H9 (cell line): ENCODE data around the gene C16orf89. TPM values are rescaled to one million over a fixed set of nuclear protein-coding genes. Genes with fewer than 3 reads are reported as not detected.

Experiments used
- DNase-seq: peaks from one replicate; pipeline ENCODE4 v3.0.0-alpha.2; 2017
- H2AFZ ChIP-seq: one replicate; pipeline ENCODE4 v1.6.1; 2013; ENCODE audit warnings: mild to moderate bottlenecking, low read length, control low read depth, moderate library complexity
- H2AK5ac ChIP-seq: 2 replicates; pipeline ENCODE4 v1.6.1; 2013; ENCODE audit warnings: low read length, control low read depth, mixed read lengths; ENCODE audit not compliant: insufficient read length
- H2BK120ac ChIP-seq: one replicate; pipeline ENCODE4 v1.6.1; 2013; ENCODE audit warnings: low read depth, mild to moderate bottlenecking, low read length, control low read depth, inconsistent platforms; ENCODE audit not compliant: poor library complexity, severe bottlenecking
- H2BK12ac ChIP-seq: 2 replicates; pipeline ENCODE4 v1.6.1; 2013; ENCODE audit warnings: low read length, control low read depth, mixed read lengths, low read depth; ENCODE audit not compliant: insufficient read length
- H2BK15ac ChIP-seq: 2 replicates; pipeline ENCODE4 v1.6.1; 2013; ENCODE audit warnings: low read depth, low read length, control low read depth
- H2BK20ac ChIP-seq: one replicate; pipeline ENCODE4 v1.6.1; 2013; ENCODE audit warnings: low read depth, mild to moderate bottlenecking, low read length, control low read depth, inconsistent platforms; ENCODE audit not compliant: poor library complexity, severe bottlenecking
- H2BK5ac ChIP-seq: 2 replicates; pipeline ENCODE4 v1.6.1; 2013; ENCODE audit warnings: low read length, control low read depth, mixed read lengths; ENCODE audit not compliant: insufficient read length
- H3K14ac ChIP-seq: 2 replicates; pipeline ENCODE4 v1.6.1; 2013; ENCODE audit warnings: low read length, control low read depth; ENCODE audit not compliant: insufficient read depth
- H3K18ac ChIP-seq: 2 replicates; pipeline ENCODE4 v1.6.1; 2013; ENCODE audit warnings: low read depth, mild to moderate bottlenecking, mixed read lengths, low read length, control low read depth; ENCODE audit not compliant: insufficient read length
- H3K23ac ChIP-seq: 2 replicates; pipeline ENCODE4 v1.6.1; 2013; ENCODE audit warnings: low read length, control low read depth, mixed read lengths, low read depth; ENCODE audit not compliant: insufficient read length
- H3K23me2 ChIP-seq: 2 replicates; pipeline ENCODE4 v1.6.1; 2013; ENCODE audit warnings: low read depth, mild to moderate bottlenecking, mixed read lengths, low read length, control low read depth; ENCODE audit not compliant: insufficient read length, poor library complexity, severe bottlenecking
- H3K27ac ChIP-seq: 2 replicates; pipeline ENCODE4 v1.5.1; 2013; ENCODE audit warnings: low read length, control low read depth, mixed read lengths, low read depth; ENCODE audit not compliant: insufficient read length
- H3K27me3 ChIP-seq: 2 replicates; pipeline ENCODE4 v1.6.1; 2013; ENCODE audit warnings: low read length, control low read depth, inconsistent platforms; ENCODE audit not compliant: insufficient read depth
- H3K4ac ChIP-seq: 2 replicates; pipeline ENCODE4 v1.6.1; 2013; ENCODE audit warnings: low read depth, mild to moderate bottlenecking, control low read depth, inconsistent platforms, low read length, moderate library complexity
- H3K4me1 ChIP-seq: 2 replicates; pipeline ENCODE4 v1.6.1; 2013; ENCODE audit warnings: low read length, control low read depth, inconsistent platforms; ENCODE audit not compliant: insufficient read depth
- H3K4me2 ChIP-seq: 2 replicates; pipeline ENCODE4 v1.6.1; 2013; ENCODE audit warnings: low read length, control low read depth, mixed read lengths; ENCODE audit not compliant: insufficient read length, insufficient read depth
- H3K56ac ChIP-seq: 2 replicates; pipeline ENCODE4 v1.6.1; 2013; ENCODE audit warnings: low read depth, mild to moderate bottlenecking, mixed read lengths, low read length, control low read depth; ENCODE audit not compliant: insufficient read length
- H3K79me1 ChIP-seq: 2 replicates; pipeline ENCODE4 v1.6.1; 2013; ENCODE audit warnings: low read depth, mild to moderate bottlenecking, moderate library complexity, low read length, control low read depth, inconsistent platforms; ENCODE audit not compliant: insufficient read depth, poor library complexity, severe bottlenecking
- H3K79me2 ChIP-seq: 2 replicates; pipeline ENCODE4 v1.6.1; 2013; ENCODE audit warnings: low read length, control low read depth, inconsistent platforms; ENCODE audit not compliant: insufficient read depth
- H3K9ac ChIP-seq: 2 replicates; pipeline ENCODE4 v1.6.1; 2013; ENCODE audit warnings: low read length, control low read depth, mixed read lengths; ENCODE audit not compliant: insufficient read length; ENCODE audit errors: extremely low read depth
- H3K9me3 ChIP-seq: one replicate; pipeline ENCODE4 v1.6.1; 2013; ENCODE audit warnings: low read depth, low read length, inconsistent platforms; ENCODE audit not compliant: control insufficient read depth
- H3T11ph ChIP-seq: one replicate; pipeline ENCODE4 v1.6.1; 2013; ENCODE audit warnings: mild to moderate bottlenecking, low read length, control low read depth, inconsistent platforms
- H4K20me1 ChIP-seq: one replicate; pipeline ENCODE4 v1.6.1; 2013; ENCODE audit not compliant: control insufficient read depth, insufficient read length, insufficient read depth
- H4K5ac ChIP-seq: 2 replicates; pipeline ENCODE4 v1.6.1; 2013; ENCODE audit warnings: low read depth, mild to moderate bottlenecking, mixed read lengths, low read length, control low read depth; ENCODE audit not compliant: insufficient read length
- H4K8ac ChIP-seq: replicated peaks from 2 replicates; pipeline ENCODE4 v1.6.1; 2013; ENCODE audit warnings: low read length, control low read depth, mixed read lengths, low read depth; ENCODE audit not compliant: insufficient read length
- H4K91ac ChIP-seq: 2 replicates; pipeline ENCODE4 v1.6.1; 2013; ENCODE audit warnings: low read depth, mild to moderate bottlenecking, moderate library complexity, mixed read lengths, low read length, control low read depth; ENCODE audit not compliant: insufficient read length
- H3K27ac Mint-ChIP-seq, 3 experiments: 2 replicates in 2 of 3; 3 replicates in 1 of 3; pipeline ENCODE4 v1.8.0; 2020 to 2021; ENCODE audit warnings: mixed read lengths in 3 of 3, mild to moderate bottlenecking in 1 of 3, moderate library complexity in 1 of 3
- H3K27me3 Mint-ChIP-seq: 2 replicates; pipeline ENCODE4 v1.8.0; 2021; ENCODE audit warnings: low read depth, mild to moderate bottlenecking, moderate library complexity, mixed read lengths
- H3K36me3 Mint-ChIP-seq, 3 experiments: 2 replicates in 2 of 3; 3 replicates in 1 of 3; pipeline ENCODE4 v1.8.0; 2020 to 2021; ENCODE audit warnings: low read depth in 3 of 3, mixed read lengths in 3 of 3; ENCODE audit not compliant: insufficient read depth in 1 of 3
- H3K4me1 Mint-ChIP-seq, 2 experiments: 2 replicates each; pipeline ENCODE4 v1.8.0; 2020; ENCODE audit warnings: mixed read lengths in 2 of 2
- H3K4me3 Mint-ChIP-seq, 2 experiments: 2 replicates in 1 of 2; 3 replicates in 1 of 2; pipeline ENCODE4 v1.8.0; 2020 to 2021; ENCODE audit warnings: mild to moderate bottlenecking in 2 of 2, mixed read lengths in 2 of 2, moderate library complexity in 1 of 2
- H3K9me3 Mint-ChIP-seq, 2 experiments: 2 replicates in 1 of 2; 3 replicates in 1 of 2; pipeline ENCODE4 v1.8.0; 2020; ENCODE audit warnings: mild to moderate bottlenecking in 2 of 2, mixed read lengths in 2 of 2, moderate library complexity in 1 of 2
- CTCF ChIP-seq: fragments of 200-600 bp; sonication (generic); conservative IDR thresholded peaks from 3 replicates; pipeline ENCODE4 v1.8.0; 2021; ENCODE audit warnings: antibody characterized with exemption, mild to moderate bottlenecking
- WGBS: extraction: QIAGEN DNeasy Blood & Tissue Kit; methylation state at CpG from one replicate; pipeline ENCODE4 v1.1.7; 2013; ENCODE audit warnings: missing lambda C conversion rate, low lambda C conversion rate, mixed read lengths; ENCODE audit not compliant: insufficient read length; ENCODE audit errors: extremely low coverage; 5-methylcytosine and 5-hydroxymethylcytosine counted together
- total RNA-seq: library from RNA; stranded (reverse); gene quantifications from 2 replicates; pipeline ENCODE4 v1.2.1, GENCODE V29; 2021

The C16orf89 gene
- total RNA-seq, 1 experiment from 2014 or later, result 2.5 TPM

- no peak for TF ChIP-seq CTCF
- Histone ChIP-seq H3K79me1 (no peaks in the 10 kb centered on the region), H3K23ac (no peak overlapping the region), H3K27ac (no peak overlapping the region), H3K18ac (no peak overlapping the region), H3K9ac (no peak overlapping the region), H3K4me1 (no peaks in the 10 kb centered on the region), H3K79me2 (no peaks in the 10 kb centered on the region), H4K8ac (no peak overlapping the region), H2BK20ac (no peak overlapping the region), H3K9me3 (no peaks in the 10 kb centered on the region), H3K4me2 (no peak overlapping the region), H3K14ac (no peak overlapping the region), H3K4ac (no peak overlapping the region), H3K56ac (no peak overlapping the region), H2AFZ (no peak overlapping the region), H3T11ph (no peak overlapping the region), H2BK5ac (no peak overlapping the region), H4K91ac (no peak overlapping the region), H2BK15ac (no peak overlapping the region), H2AK5ac (no peak overlapping the region), H4K20me1 (no peaks in the 10 kb centered on the region), H4K5ac (no peak overlapping the region), H2BK120ac (no peak overlapping the region), H3K23me2 (no peaks in the 10 kb centered on the region), H2BK12ac (no peak overlapping the region), H3K27me3 (no peaks in the 10 kb centered on the region)
- no peak for DNase-seq
- H3K27ac Mint-ChIP-seq, result no peak overlapping the region
- no peaks in the 10 kb centered on the region for H3K36me3 Mint-ChIP-seq
- H3K4me1 Mint-ChIP-seq, result peaks cover 4 to 9% of the 10 kb centered on the region in 2 experiments; a peak in 3 of 4 replicates
- no peak overlapping the region for H3K4me3 Mint-ChIP-seq
- H3K27me3 Mint-ChIP-seq, result no peaks in the 10 kb centered on the region
- no peaks in the 10 kb centered on the region for H3K9me3 Mint-ChIP-seq
- WGBS, result no CpG with 5 or more reads among the region's 2 CpGs
Measured at GRCh38 chr16:5046914-5047313, 18.8 kb downstream of the C16orf89 start.
